Neural progenitor cell (in vitro differentiated cells): ENCODE measurements around the gene PAQR5. TPM values are rescaled to one million over a fixed set of nuclear protein-coding genes. Genes with fewer than 3 reads are reported as not detected.

Source experiments
- DNase-seq: peaks from one replicate; pipeline ENCODE4 v3.0.0-alpha.2; 2016; ENCODE audit warnings: low spot score
- H2AFZ ChIP-seq: fragments of 200-600 bp; sonication (generic); replicated peaks from 2 replicates; pipeline ENCODE4 v1.6.1; 2016; ENCODE audit warnings: antibody characterized with exemption
- H3F3A ChIP-seq: fragments of 200-600 bp; sonication (generic); 2 replicates; pipeline ENCODE4 v1.6.1; 2016; ENCODE audit warnings: antibody characterized with exemption, low read depth
- H3K27ac ChIP-seq: fragments of 200-600 bp; sonication (generic); 2 replicates; pipeline ENCODE4 v1.5.1; 2016; ENCODE audit warnings: mild to moderate bottlenecking
- H3K27me3 ChIP-seq: fragments of 200-600 bp; sonication (generic); 2 replicates; pipeline ENCODE4 v1.6.1; 2016; ENCODE audit warnings: mild to moderate bottlenecking, moderate library complexity
- H3K36me3 ChIP-seq: fragments of 200-600 bp; sonication (generic); 2 replicates; pipeline ENCODE4 v1.5.1; 2016
- H3K4me1 ChIP-seq: fragments of 200-600 bp; sonication (generic); 2 replicates; pipeline ENCODE4 v1.6.1; 2016; ENCODE audit warnings: mixed run types
- H3K4me2 ChIP-seq: fragments of 200-600 bp; sonication (generic); 2 replicates; pipeline ENCODE4 v1.6.1; 2016
- H3K4me3 ChIP-seq: fragments of 200-600 bp; sonication (generic); 2 replicates; pipeline ENCODE4 v1.5.1; 2016
- H3K79me2 ChIP-seq: fragments of 200-600 bp; sonication (generic); 2 replicates; pipeline ENCODE4 v1.6.1; 2016; ENCODE audit warnings: low read depth
- H3K9ac ChIP-seq: fragments of 200-600 bp; sonication (generic); 2 replicates; pipeline ENCODE4 v1.6.1; 2016
- H3K9me3 ChIP-seq: fragments of 200-600 bp; sonication (generic); 2 replicates; pipeline ENCODE4 v1.5.1; 2016; ENCODE audit warnings: low read depth
- H4K20me1 ChIP-seq: fragments of 200-600 bp; sonication (generic); 2 replicates; pipeline ENCODE4 v1.6.1; 2016; ENCODE audit warnings: low read depth
- H3K27ac Mint-ChIP-seq: 3 replicates; pipeline ENCODE4 v1.8.0; 2021; ENCODE audit warnings: mixed read lengths
- H3K27me3 Mint-ChIP-seq: 2 replicates; pipeline ENCODE4 v1.8.0; 2022; ENCODE audit warnings: low read depth, mild to moderate bottlenecking, inconsistent platforms, moderate library complexity, mixed read lengths; ENCODE audit not compliant: insufficient read depth
- H3K36me3 Mint-ChIP-seq: 3 replicates; pipeline ENCODE4 v1.8.0; 2021; ENCODE audit warnings: mixed read lengths
- H3K4me1 Mint-ChIP-seq: 3 replicates; pipeline ENCODE4 v1.8.0; 2021; ENCODE audit warnings: mixed read lengths
- H3K4me3 Mint-ChIP-seq: 3 replicates; pipeline ENCODE4 v1.8.0; 2021; ENCODE audit warnings: mild to moderate bottlenecking, moderate library complexity, mixed read lengths
- H3K9me3 Mint-ChIP-seq: 3 replicates; pipeline ENCODE4 v1.8.0; 2020; ENCODE audit warnings: mixed read lengths
- EZH2 ChIP-seq: fragments of 200-600 bp; sonication (generic); IDR thresholded peaks from 2 replicates; pipeline ENCODE4 v1.6.1; 2017; ENCODE audit warnings: antibody characterized with exemption, mild to moderate bottlenecking, moderate library complexity
- EZH2phosphoT487 ChIP-seq: fragments of 200-600 bp; sonication (generic); IDR thresholded peaks from 2 replicates; pipeline ENCODE4 v1.6.1; 2017; ENCODE audit warnings: antibody characterized with exemption
- total RNA-seq: library from RNA; depleted of rRNA; stranded (reverse); fragments of >200 nt; gene quantifications from 2 replicates; pipeline ENCODE4 v1.2.3, GENCODE V29; 2015; ENCODE audit warnings: low replicate concordance
- TF ChIP-seq, protein P1 (sequence below): fragments of 200-600 bp; sonication (generic); IDR thresholded peaks from 2 replicates; pipeline ENCODE4 v1.5.1; 2017; ENCODE audit warnings: antibody characterized with exemption, mild to moderate bottlenecking

The PAQR5 gene
- total RNA-seq, 1 donor from 2014 or later = 1.4 TPM

GRCh38 chr15:69456208-69457166 lies 157.8 kb downstream of the PAQR5 start:
- Histone ChIP-seq H3K9me3 (no peaks in the 10 kb centered on the region), H2AFZ (no peak overlapping the region), H3K27ac (peak overlapping the region; percentile 21), H3K4me2 (no peak overlapping the region), H3F3A (peaks cover 57% of the 10 kb centered on the region), H4K20me1 (peaks cover 39% of the 10 kb centered on the region), H3K9ac (no peak overlapping the region), H3K79me2 (peaks cover 37% of the 10 kb centered on the region), H3K4me3 (no peak overlapping the region), H3K27me3 (no peaks in the 10 kb centered on the region), H3K36me3 (peaks cover 11% of the 10 kb centered on the region), H3K4me1 (peaks cover 12% of the 10 kb centered on the region)
- Mint-ChIP-seq H3K9me3 (no peaks in the 10 kb centered on the region), H3K27me3 (peaks cover 6% of the 10 kb centered on the region), H3K36me3 (peaks cover 20% of the 10 kb centered on the region), H3K4me3 (no peak overlapping the region), H3K4me1 (peaks cover 32% of the 10 kb centered on the region), H3K27ac (no peak overlapping the region)
- no peak for DNase-seq
- TF ChIP-seq EZH2 = no peak
- TF ChIP-seq EZH2phosphoT487 = no peak
- TF ChIP-seq, protein P1, sequence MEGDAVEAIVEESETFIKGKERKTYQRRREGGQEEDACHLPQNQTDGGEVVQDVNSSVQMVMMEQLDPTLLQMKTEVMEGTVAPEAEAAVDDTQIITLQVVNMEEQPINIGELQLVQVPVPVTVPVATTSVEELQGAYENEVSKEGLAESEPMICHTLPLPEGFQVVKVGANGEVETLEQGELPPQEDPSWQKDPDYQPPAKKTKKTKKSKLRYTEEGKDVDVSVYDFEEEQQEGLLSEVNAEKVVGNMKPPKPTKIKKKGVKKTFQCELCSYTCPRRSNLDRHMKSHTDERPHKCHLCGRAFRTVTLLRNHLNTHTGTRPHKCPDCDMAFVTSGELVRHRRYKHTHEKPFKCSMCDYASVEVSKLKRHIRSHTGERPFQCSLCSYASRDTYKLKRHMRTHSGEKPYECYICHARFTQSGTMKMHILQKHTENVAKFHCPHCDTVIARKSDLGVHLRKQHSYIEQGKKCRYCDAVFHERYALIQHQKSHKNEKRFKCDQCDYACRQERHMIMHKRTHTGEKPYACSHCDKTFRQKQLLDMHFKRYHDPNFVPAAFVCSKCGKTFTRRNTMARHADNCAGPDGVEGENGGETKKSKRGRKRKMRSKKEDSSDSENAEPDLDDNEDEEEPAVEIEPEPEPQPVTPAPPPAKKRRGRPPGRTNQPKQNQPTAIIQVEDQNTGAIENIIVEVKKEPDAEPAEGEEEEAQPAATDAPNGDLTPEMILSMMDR = no peak

Other genes starting within 250 kb of the PAQR5 start
- gene GLCE, start 138.3 kb upstream of the PAQR5 start, total RNA-seq = 11.3 and 22.7 TPM in 2 replicates
- 115 and 193 TPM in 2 replicates for gene KIF23, start 115.4 kb downstream of the PAQR5 start, total RNA-seq
- 109 and 376 TPM in 2 replicates for gene RPLP1, start 153.9 kb downstream of the PAQR5 start, total RNA-seq